Astrocyte (in vitro differentiated cells and primary cell): ENCODE measurements around the gene DENND1B. TPM values are rescaled to one million over a fixed set of nuclear protein-coding genes. Genes with fewer than 3 reads are reported as not detected.

Source experiments
- DNase-seq: peaks from one replicate; pipeline ENCODE4 v3.0.0-alpha.2; 2010; ENCODE audit warnings: low read depth
- FAIRE-seq: peaks from 2 replicates; lab custom pipeline; 2011; peaks lifted over from hg19 to GRCh38; lab: Jason Lieb, UNC
- H2AFZ ChIP-seq: 2 replicates; pipeline ENCODE4 v1.6.0; 2012; ENCODE audit warnings: low read depth, low read length, inconsistent platforms
- H3K27ac ChIP-seq: 2 replicates; pipeline ENCODE4 v1.5.1; 2011; ENCODE audit warnings: low read depth, low read length, inconsistent platforms
- H3K27me3 ChIP-seq: 2 replicates; pipeline ENCODE4 v1.6.0; 2011; ENCODE audit warnings: low read length, inconsistent platforms; ENCODE audit not compliant: insufficient read depth
- H3K36me3 ChIP-seq: 2 replicates; pipeline ENCODE4 v1.5.1; 2011; ENCODE audit warnings: low read length, inconsistent platforms; ENCODE audit not compliant: insufficient read depth
- H3K4me1 ChIP-seq: 2 replicates; pipeline ENCODE4 v1.5.1; 2011; ENCODE audit warnings: low read length, inconsistent platforms; ENCODE audit not compliant: insufficient read depth
- H3K4me2 ChIP-seq: 2 replicates; pipeline ENCODE4 v1.6.0; 2012; ENCODE audit warnings: low read length, inconsistent platforms
- H3K4me3 ChIP-seq: 2 replicates; pipeline ENCODE4 v1.5.1; 2011; ENCODE audit warnings: low read depth, mild to moderate bottlenecking, low read length, inconsistent platforms; ENCODE audit not compliant: insufficient read depth
- H3K79me2 ChIP-seq: 2 replicates; pipeline ENCODE4 v1.6.0; 2012; ENCODE audit warnings: mild to moderate bottlenecking, low read length, inconsistent platforms; ENCODE audit not compliant: insufficient read depth
- H3K9ac ChIP-seq: 2 replicates; pipeline ENCODE4 v1.6.0; 2012; ENCODE audit warnings: mild to moderate bottlenecking, low read length, inconsistent platforms
- H3K9me3 ChIP-seq: 2 replicates; pipeline ENCODE4 v1.5.1; 2012; ENCODE audit warnings: low read depth, mild to moderate bottlenecking, low read length, inconsistent platforms; ENCODE audit not compliant: insufficient read depth
- H4K20me1 ChIP-seq: 2 replicates; pipeline ENCODE4 v1.6.0; 2012; ENCODE audit warnings: low read length, inconsistent platforms; ENCODE audit not compliant: insufficient read depth
- H3K27ac Mint-ChIP-seq: one replicate; pipeline ENCODE4 v1.8.0; 2021; ENCODE audit warnings: mild to moderate bottlenecking, mixed read lengths; ENCODE audit not compliant: unreplicated experiment
- H3K27me3 Mint-ChIP-seq: one replicate; pipeline ENCODE4 v1.8.0; 2021; ENCODE audit warnings: low read depth, mixed read lengths; ENCODE audit not compliant: unreplicated experiment
- H3K36me3 Mint-ChIP-seq: one replicate; pipeline ENCODE4 v1.8.0; 2021; ENCODE audit warnings: low read depth, mixed read lengths; ENCODE audit not compliant: unreplicated experiment
- H3K4me1 Mint-ChIP-seq: one replicate; pipeline ENCODE4 v1.8.0; 2021; ENCODE audit warnings: low read depth, mixed read lengths; ENCODE audit not compliant: unreplicated experiment
- H3K4me3 Mint-ChIP-seq: one replicate; pipeline ENCODE4 v1.8.0; 2021; ENCODE audit warnings: mild to moderate bottlenecking, moderate library complexity, mixed read lengths; ENCODE audit not compliant: unreplicated experiment
- H3K9me3 Mint-ChIP-seq: one replicate; pipeline ENCODE4 v1.8.0; 2021; ENCODE audit warnings: mild to moderate bottlenecking, mixed read lengths; ENCODE audit not compliant: unreplicated experiment
- CTCF ChIP-seq: IDR thresholded peaks from 2 replicates; pipeline ENCODE4 v1.5.1; 2011; ENCODE audit warnings: low read depth, mild to moderate bottlenecking, inconsistent platforms, low read length, moderate library complexity; ENCODE audit not compliant: insufficient read depth
- EZH2 ChIP-seq: IDR thresholded peaks from 2 replicates; pipeline ENCODE4 v1.6.1; 2012; ENCODE audit warnings: mild to moderate bottlenecking, low read length, inconsistent platforms; ENCODE audit not compliant: insufficient read depth
- total RNA-seq: library from RNA; stranded (reverse); gene quantifications from 2 replicates; pipeline ENCODE4 v1.2.1, GENCODE V29; 2021

DENND1B gene
- total RNA-seq, 1 donor from 2014 or later, result 9.6 TPM

- H3K79me2 ChIP-seq, result no peaks in the 10 kb centered on the region
- H3K27ac Mint-ChIP-seq, result no peak overlapping the region
- H3K27me3 ChIP-seq, result no peaks in the 10 kb centered on the region
- FAIRE-seq (no peak), DNase-seq (no peak)
- H3K4me2 ChIP-seq, result no peak overlapping the region
- no peak overlapping the region for H3K4me3 Mint-ChIP-seq
- H2AFZ ChIP-seq, result no peak overlapping the region
- no peaks in the 10 kb centered on the region for H3K27me3 Mint-ChIP-seq
- H3K9me3 Mint-ChIP-seq, result no peaks in the 10 kb centered on the region
- H3K4me1 ChIP-seq, result peaks cover 3% of the 10 kb centered on the region
- no peak overlapping the region for H3K9ac ChIP-seq
- H3K9me3 ChIP-seq, result no peaks in the 10 kb centered on the region
- no peak overlapping the region for H3K27ac ChIP-seq
- no peaks in the 10 kb centered on the region for H3K36me3 ChIP-seq
- H4K20me1 ChIP-seq, result no peaks in the 10 kb centered on the region
- H3K4me1 Mint-ChIP-seq, result peaks cover 14% of the 10 kb centered on the region
- H3K36me3 Mint-ChIP-seq, result no peaks in the 10 kb centered on the region
- H3K4me3 ChIP-seq, result no peak overlapping the region
- no peak for TF ChIP-seq CTCF
- TF ChIP-seq EZH2, result no peak
These were observed 304.9 kb downstream of the DENND1B start for GRCh38 chr1:197470330-197470729.

- peaks cover 14% of the 10 kb centered on the region for H3K4me1 Mint-ChIP-seq
- H3K4me3 Mint-ChIP-seq, result no peak overlapping the region
These were observed 305.6 kb downstream of the DENND1B start for GRCh38 chr1:197469620-197470210.

More at GRCh38 chr1:197469620-197470210, 305.6 kb downstream of the DENND1B start:
- H3K36me3 Mint-ChIP-seq, result no peaks in the 10 kb centered on the region
- FAIRE-seq, result no peak
- no peaks in the 10 kb centered on the region for H3K9me3 Mint-ChIP-seq
- H2AFZ ChIP-seq, result no peak overlapping the region
- no peaks in the 10 kb centered on the region for H4K20me1 ChIP-seq
- no peak overlapping the region for H3K9ac ChIP-seq
- no peak for DNase-seq
- H3K27ac Mint-ChIP-seq, result no peak overlapping the region
- no peaks in the 10 kb centered on the region for H3K27me3 ChIP-seq
- no peak overlapping the region for H3K4me3 ChIP-seq
- H3K27me3 Mint-ChIP-seq, result no peaks in the 10 kb centered on the region
- H3K9me3 ChIP-seq, result no peaks in the 10 kb centered on the region
- H3K4me2 ChIP-seq, result no peak overlapping the region
- no peak overlapping the region for H3K27ac ChIP-seq
- peaks cover 3% of the 10 kb centered on the region for H3K4me1 ChIP-seq
- H3K79me2 ChIP-seq, result no peaks in the 10 kb centered on the region
- TF ChIP-seq CTCF (no peak), EZH2 (no peak)
- no peaks in the 10 kb centered on the region for H3K36me3 ChIP-seq
